K562 (cell line): ENCODE measurements around the gene LIX1. TPM values are rescaled to one million over a fixed set of nuclear protein-coding genes. Genes with fewer than 3 reads are reported as not detected.
A peak's percentile ranks its signal among the peaks of the same experiment; 100 is the strongest.

Experiments
- ASH1L ChIP-seq: fragments of 450-650 bp; IDR thresholded peaks from 2 replicates; pipeline ENCODE4 v1.6.1; 2018; ENCODE audit warnings: borderline replicate concordance, mild to moderate bottlenecking, low read depth; ENCODE audit not compliant: partially characterized antibody
- C11orf30 ChIP-seq: fragments of 450-650 bp; IDR thresholded peaks from 2 replicates; pipeline ENCODE4 v1.6.1; 2016; ENCODE audit warnings: low read depth, mild to moderate bottlenecking
- CREB1 ChIP-seq, 2 experiments: sonication (generic) in 1 of 2; formaldehyde crosslinking in 1 of 2; IDR thresholded peaks; 2 replicates each; pipeline versions ENCODE4 v1.6.1 to v1.8.0; 2012 to 2022; ENCODE audit warnings: inconsistent platforms in 1 of 2, mild to moderate bottlenecking in 1 of 2, missing genetic modification reagents in 1 of 2, moderate library complexity in 1 of 2
- EZH2 ChIP-seq: IDR thresholded peaks from 2 replicates; pipeline ENCODE4 v1.6.1; 2012; ENCODE audit warnings: low read depth, mild to moderate bottlenecking, inconsistent platforms, low read length, borderline replicate concordance
- GABPA ChIP-seq: fragments of 200-800 bp; sonication (Bioruptor generic); conservative IDR thresholded peaks from 2 replicates; pipeline ENCODE4 v1.6.1; 2016; ENCODE audit warnings: low read depth, missing genetic modification characterization, missing compliant biosample characterization
- KDM4B ChIP-seq, 2 experiments: fragments of 450-650 bp in 1 of 2; sonication (generic) in 1 of 2; IDR thresholded peaks; 2 replicates each; pipeline ENCODE4 v1.6.1; 2016 to 2017; ENCODE audit warnings: borderline replicate concordance in 2 of 2, antibody characterized with exemption in 1 of 2, low read depth in 1 of 2, mild to moderate bottlenecking in 1 of 2
- KLF16 ChIP-seq: IDR thresholded peaks from 2 replicates; pipeline ENCODE4 v1.6.1; 2016; ENCODE audit warnings: antibody characterized with exemption
- MBD1 ChIP-seq: fragments of 250-450 bp; sonication (Bioruptor Pico); IDR thresholded peaks from 2 replicates; pipeline ENCODE4 v1.8.0; 2022; ENCODE audit warnings: inconsistent platforms
- PCBP2 ChIP-seq: fragments of 200-400 bp; formaldehyde crosslinking; IDR thresholded peaks from 2 replicates; pipeline ENCODE4 v1.6.1; 2018; ENCODE audit warnings: low read length, low read depth, mild to moderate bottlenecking, moderate library complexity; ENCODE audit not compliant: poor library complexity, severe bottlenecking
- PPARD ChIP-seq: fragments of 250-450 bp; sonication (Bioruptor Pico); IDR thresholded peaks from 2 replicates; pipeline ENCODE4 v1.8.0; 2022; ENCODE audit warnings: inconsistent platforms, mild to moderate bottlenecking, moderate library complexity
- RERE ChIP-seq: sonication (generic); formaldehyde crosslinking; IDR thresholded peaks from 2 replicates; pipeline ENCODE4 v1.8.0; 2023; ENCODE audit warnings: missing genetic modification reagents, mild to moderate bottlenecking, borderline replicate concordance
- RUNX1 ChIP-seq: sonication (generic); IDR thresholded peaks from 2 replicates; pipeline ENCODE4 v1.6.1; 2016; ENCODE audit warnings: antibody characterized with exemption, low read depth
- TEAD4 ChIP-seq, 2 experiments: sonication (generic) in 1 of 2; formaldehyde crosslinking in 1 of 2; IDR thresholded peaks; 2 replicates each; pipeline versions ENCODE4 v1.6.1 to v1.8.0; 2012 to 2022; ENCODE audit warnings: borderline replicate concordance in 1 of 2, inconsistent platforms in 1 of 2, low read length in 1 of 2, mild to moderate bottlenecking in 1 of 2, missing genetic modification reagents in 1 of 2
- ZNF175 ChIP-seq: fragments of 200-800 bp; sonication (Bioruptor generic); IDR thresholded peaks from 2 replicates; pipeline ENCODE4 v1.6.1; 2016; ENCODE audit warnings: low read depth, mild to moderate bottlenecking, missing genetic modification characterization, missing compliant biosample characterization
- ZNF24 ChIP-seq: fragments of 450-650 bp; IDR thresholded peaks from 2 replicates; pipeline ENCODE4 v1.6.1; 2016
- ZNF280B ChIP-seq: fragments of 250-450 bp; sonication (Bioruptor Pico); IDR thresholded peaks from 2 replicates; pipeline ENCODE4 v1.5.1; 2021; ENCODE audit warnings: mild to moderate bottlenecking
- ZNF444 ChIP-seq: fragments of 250-450 bp; sonication (Bioruptor Pico); IDR thresholded peaks from 2 replicates; pipeline ENCODE4 v1.4.0; 2020; ENCODE audit warnings: mild to moderate bottlenecking, moderate library complexity
- ZNF75A ChIP-seq: fragments of 450-650 bp; formaldehyde crosslinking; IDR thresholded peaks from 2 replicates; pipeline ENCODE4 v1.4.0; 2020; ENCODE audit warnings: mild to moderate bottlenecking
- polyA plus RNA-seq, 8 experiments: library from polyadenylated mRNA; depleted of rRNA in 4 of 8; stranded (reverse) in 5 of 8; unstranded in 3 of 8; fragments of >200 nt; fragmentation: Nextera tagmentation in 2 of 8; fragmentation: Illumina TruSeq in 1 of 8; extraction: Ambion mirVana in 2 of 8; extraction: Trizol in 1 of 8; gene quantifications; 2 replicates each; pipeline versions ENCODE4 v1.2.1 to v1.2.3, GENCODE V29; 2011 to 2014; ENCODE audit warnings: inconsistent platforms in 1 of 8, missing spikeins in 1 of 8
- total RNA-seq, 7 experiments: library from RNA; depleted of rRNA in 6 of 7; stranded (reverse); fragments of >200 nt in 6 of 7; fragmentation: Illumina TruSeq in 2 of 7; extraction: Trizol in 2 of 7; gene quantifications; 2 replicates each; pipeline versions ENCODE4 v1.2.1 to v1.2.3, GENCODE V29; 2011 to 2021; ENCODE audit warnings: low replicate concordance in 1 of 7

Gene LIX1
- total and polyA plus RNA-seq, 9 of the 15 experiments (the other 6 are each of a cell fraction or from before 2014, with no cell fraction given) = 0.01 to 0.18 TPM; not detected in 7

GRCh38 chr5:97183100-97183929 is 40.9 kb upstream of the LIX1 start, which contains the start of gene RIOK2 (continued):
- TF ChIP-seq EZH2 = no peak
- TF ChIP-seq CREB1 (IDR thresholded peaks at IDR 0.05) = peak; percentile 56; the same call in 1 of the 2 replicates
- peak; percentile 54 for TF ChIP-seq CREB1 (CRISPR knock-in tag; IDR thresholded peaks at IDR 0.05)
- 0 out of 4 replicates have a peak, but pooled peaks of 1 of the 2 experiments have one; percentile 1 for TF ChIP-seq KDM4B (IDR thresholded peaks at IDR 0.05; ENCODE audit: borderline replicate concordance in 2 of 2, low read depth in 1 of 2)
- no peak for TF ChIP-seq ZNF280B (CRISPR knock-in tag)
- TF ChIP-seq PPARD (CRISPR knock-in tag) = no peak
- no peak for TF ChIP-seq PCBP2
- no peak for TF ChIP-seq ZNF175 (CRISPR knock-in tag)
- no peak for TF ChIP-seq MBD1 (CRISPR knock-in tag)
- 0 out of 2 replicates have a peak, but pooled peaks have one; percentile 2 for TF ChIP-seq KLF16
- no peak for TF ChIP-seq ZNF444 (CRISPR knock-in tag)
- TF ChIP-seq ASH1L = peak; percentile 81
- TF ChIP-seq ZNF24 = peak; percentile 4; the same call in 1 of the 2 replicates
- TF ChIP-seq TEAD4 (IDR thresholded peaks at IDR 0.05; ENCODE audit: low read length) = peak; percentile 11; the same call in 1 of the 2 replicates
- TF ChIP-seq TEAD4 (CRISPR knock-in tag; IDR thresholded peaks at IDR 0.05; ENCODE audit: borderline replicate concordance) = no peak
- no peak for TF ChIP-seq RERE (CRISPR knock-in tag)
- no peak for TF ChIP-seq C11orf30
- peak; percentile 76 for TF ChIP-seq GABPA (tag)
- no peak for TF ChIP-seq ZNF75A (CRISPR knock-in tag)
- no peak for TF ChIP-seq RUNX1
